Suprapubic skin (tissue), 4 donors: ENCODE data around the gene CYP2D6.
"Not testable (repeated sequence)": the region's sequence is repeated elsewhere in the genome, so short reads cannot be mapped to it uniquely, and the experiment has no call there.

ENCODE experiments used
- EP300 ChIP-seq: sonication (generic); formaldehyde crosslinking; IDR thresholded peaks from one replicate; pipeline ENCODE4 v1.6.1; 2017; ENCODE audit warnings: antibody characterized with exemption
- POLR2AphosphoS5 ChIP-seq, 3 donors: sonication (generic); formaldehyde crosslinking; IDR thresholded peaks; one replicate each; pipeline ENCODE4 v1.6.1; 2017; ENCODE audit warnings: antibody characterized with exemption in 3 of 3
- TF ChIP-seq, protein P1 (sequence below), 2 donors: fragments of 200-600 bp in 1 of 2; fragments of 450-650 bp in 1 of 2; sonication (generic) in 1 of 2; IDR thresholded peaks; one replicate each; pipeline ENCODE4 v1.5.1; 2016 to 2019; ENCODE audit warnings: antibody characterized with exemption in 2 of 2, mild to moderate bottlenecking in 1 of 2, moderate library complexity in 1 of 2

DNA sequence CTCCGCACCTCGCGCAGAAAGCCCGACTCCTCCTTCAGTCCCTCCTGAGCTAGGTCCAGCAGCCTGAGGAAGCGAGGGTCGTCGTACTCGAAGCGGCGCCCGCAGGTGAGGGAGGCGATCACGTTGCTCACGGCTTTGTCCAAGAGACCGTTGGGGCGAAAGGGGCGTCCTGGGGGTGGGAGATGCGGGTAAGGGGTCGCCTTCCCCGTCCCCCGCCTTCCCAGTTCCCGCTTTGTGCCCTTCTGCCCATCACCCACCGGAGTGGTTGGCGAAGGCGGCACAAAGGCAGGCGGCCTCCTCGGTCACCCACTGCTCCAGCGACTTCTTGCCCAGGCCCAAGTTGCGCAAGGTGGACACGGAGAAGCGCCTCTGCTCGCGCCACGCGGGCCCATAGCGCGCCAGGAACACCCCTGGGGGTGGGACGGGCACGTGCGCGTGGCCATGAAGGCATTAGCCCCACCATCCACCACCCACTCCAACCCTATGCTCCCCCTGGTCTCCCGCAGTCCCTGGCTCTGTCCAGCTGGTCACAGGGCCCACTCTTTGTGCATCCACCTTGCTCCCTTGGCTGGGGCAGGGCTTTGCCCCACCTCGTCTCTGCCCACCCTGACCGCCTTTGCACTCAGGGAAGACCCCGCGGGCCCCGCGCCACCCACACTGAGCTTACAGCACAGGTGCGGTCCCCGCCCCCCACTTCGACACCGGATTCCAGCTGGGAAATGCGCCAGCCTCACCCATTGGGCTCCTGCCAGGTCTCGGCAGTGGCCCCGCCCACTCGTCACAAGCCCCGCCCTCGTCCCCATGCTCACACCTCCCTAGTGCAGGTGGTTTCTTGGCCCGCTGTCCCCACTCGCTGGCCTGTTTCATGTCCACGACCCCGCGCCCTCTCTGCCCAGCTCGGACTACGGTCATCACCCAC lies 1.6 kb downstream of the CYP2D6 start:
- not testable (repeated sequence) for TF ChIP-seq EP300; POLR2AphosphoS5 (IDR thresholded peaks at IDR 0.05)
- TF ChIP-seq, protein P1, sequence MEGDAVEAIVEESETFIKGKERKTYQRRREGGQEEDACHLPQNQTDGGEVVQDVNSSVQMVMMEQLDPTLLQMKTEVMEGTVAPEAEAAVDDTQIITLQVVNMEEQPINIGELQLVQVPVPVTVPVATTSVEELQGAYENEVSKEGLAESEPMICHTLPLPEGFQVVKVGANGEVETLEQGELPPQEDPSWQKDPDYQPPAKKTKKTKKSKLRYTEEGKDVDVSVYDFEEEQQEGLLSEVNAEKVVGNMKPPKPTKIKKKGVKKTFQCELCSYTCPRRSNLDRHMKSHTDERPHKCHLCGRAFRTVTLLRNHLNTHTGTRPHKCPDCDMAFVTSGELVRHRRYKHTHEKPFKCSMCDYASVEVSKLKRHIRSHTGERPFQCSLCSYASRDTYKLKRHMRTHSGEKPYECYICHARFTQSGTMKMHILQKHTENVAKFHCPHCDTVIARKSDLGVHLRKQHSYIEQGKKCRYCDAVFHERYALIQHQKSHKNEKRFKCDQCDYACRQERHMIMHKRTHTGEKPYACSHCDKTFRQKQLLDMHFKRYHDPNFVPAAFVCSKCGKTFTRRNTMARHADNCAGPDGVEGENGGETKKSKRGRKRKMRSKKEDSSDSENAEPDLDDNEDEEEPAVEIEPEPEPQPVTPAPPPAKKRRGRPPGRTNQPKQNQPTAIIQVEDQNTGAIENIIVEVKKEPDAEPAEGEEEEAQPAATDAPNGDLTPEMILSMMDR (IDR thresholded peaks at IDR 0.05), result not testable (repeated sequence)
